HEK293 (cell line): ENCODE measurements around the gene YWHAG.

ENCODE experiments used
- CTCF ChIA-PET: fragments of 350-600 bp; formaldehyde crosslinking; extraction: SDS; loops from one replicate; lab custom pipeline; 2021; ENCODE audit warnings: antibody characterized with exemption; lab: Yijun Ruan, JAX
- POLR2A ChIA-PET: fragments of 300-600 bp; formaldehyde crosslinking; extraction: SDS; loops from one replicate; lab custom pipeline; 2020; ENCODE audit warnings: antibody characterized with exemption, inconsistent platforms; lab: Yijun Ruan, JAX
- H3K27ac ChIP-seq: fragments of 200-500 bp; sonication (Bioruptor generic); 2 replicates; pipeline ENCODE4 v1.5.1; 2014; ENCODE audit warnings: low read depth, low read length, control low read depth, inconsistent platforms; ENCODE audit errors: extremely low read depth
- H3K36me3 ChIP-seq, 2 experiments: fragments of 200-500 bp in 1 of 2; sonication (Bioruptor generic) in 1 of 2; 1 replicate in 1 of 2; 2 replicates in 1 of 2; pipeline ENCODE4 v1.5.1; 2014 to 2017; ENCODE audit warnings: inconsistent platforms in 2 of 2, low read length in 2 of 2; ENCODE audit not compliant: control insufficient read depth in 2 of 2, insufficient read depth in 1 of 2
- H3K4me1 ChIP-seq: fragments of 200-500 bp; sonication (Bioruptor generic); 2 replicates; pipeline ENCODE4 v1.5.1; 2014; ENCODE audit warnings: mild to moderate bottlenecking, low read length, inconsistent platforms; ENCODE audit not compliant: control insufficient read depth, insufficient read depth
- H3K4me3 ChIP-seq: 2 replicates; pipeline ENCODE4 v1.5.1; 2011; ENCODE audit warnings: low read depth, mild to moderate bottlenecking, control low read depth, low read length, moderate library complexity
- H3K9me3 ChIP-seq: fragments of 200-500 bp; sonication (Bioruptor generic); 2 replicates; pipeline ENCODE4 v1.5.1; 2014; ENCODE audit warnings: low read depth, low read length, inconsistent platforms; ENCODE audit not compliant: control insufficient read depth, insufficient read depth
- BCL11A ChIP-seq: fragments of 450-650 bp; formaldehyde crosslinking; IDR thresholded peaks from 2 replicates; pipeline ENCODE4 v1.5.1; 2016; ENCODE audit warnings: low read depth, missing biosample characterization, missing genetic modification characterization
- SALL2 ChIP-seq: fragments of 450-650 bp; formaldehyde crosslinking; IDR thresholded peaks from 2 replicates; pipeline ENCODE4 v1.5.0; 2017; ENCODE audit warnings: missing biosample characterization, mild to moderate bottlenecking, missing genetic modification characterization, borderline replicate concordance
- WT1 ChIP-seq: fragments of 450-650 bp; formaldehyde crosslinking; IDR thresholded peaks from 2 replicates; pipeline ENCODE4 v1.5.1; 2016; ENCODE audit warnings: missing biosample characterization, missing genetic modification characterization
- ZBTB17 ChIP-seq: fragments of 450-650 bp; formaldehyde crosslinking; IDR thresholded peaks from 2 replicates; pipeline ENCODE4 v1.5.1; 2016; ENCODE audit warnings: missing biosample characterization, missing genetic modification characterization
- ZBTB20 ChIP-seq: fragments of 450-650 bp; formaldehyde crosslinking; IDR thresholded peaks from 2 replicates; pipeline ENCODE4 v1.5.1; 2016; ENCODE audit warnings: missing biosample characterization, missing genetic modification characterization
- ZNF202 ChIP-seq: fragments of 450-650 bp; formaldehyde crosslinking; IDR thresholded peaks from 2 replicates; pipeline ENCODE4 v1.5.1; 2016; ENCODE audit warnings: missing biosample characterization, missing genetic modification characterization, borderline replicate concordance
- ZNF514 ChIP-seq: fragments of 450-650 bp; formaldehyde crosslinking; IDR thresholded peaks from 2 replicates; pipeline ENCODE4 v1.5.1; 2016; ENCODE audit warnings: missing biosample characterization, missing genetic modification characterization
- ZNF629 ChIP-seq: fragments of 450-650 bp; formaldehyde crosslinking; IDR thresholded peaks from 2 replicates; pipeline ENCODE4 v1.5.1; 2017; ENCODE audit warnings: missing biosample characterization, missing genetic modification characterization
- TF ChIP-seq, protein P1 (sequence below): fragments of 450-650 bp; formaldehyde crosslinking; IDR thresholded peaks from 2 replicates; pipeline ENCODE4 v1.5.1; 2016; ENCODE audit warnings: missing biosample characterization, missing genetic modification characterization
- TF ChIP-seq, protein P2 (sequence below): fragments of 450-650 bp; formaldehyde crosslinking; IDR thresholded peaks from 2 replicates; pipeline ENCODE4 v1.5.1; 2016; ENCODE audit warnings: missing biosample characterization, missing genetic modification characterization
- TF ChIP-seq, protein P3 (sequence below): fragments of 450-650 bp; formaldehyde crosslinking; IDR thresholded peaks from 2 replicates; pipeline ENCODE4 v1.5.1; 2016; ENCODE audit warnings: missing biosample characterization, missing genetic modification characterization
- TF ChIP-seq, protein P4 (sequence below): fragments of 450-650 bp; formaldehyde crosslinking; IDR thresholded peaks from 2 replicates; pipeline ENCODE4 v1.5.1; 2017; ENCODE audit warnings: missing biosample characterization, missing genetic modification characterization
- TF ChIP-seq, protein P5 (sequence below): fragments of 450-650 bp; formaldehyde crosslinking; IDR thresholded peaks from 2 replicates; pipeline ENCODE4 v1.5.1; 2016; ENCODE audit warnings: missing biosample characterization, missing genetic modification characterization
- TF ChIP-seq, protein P6 (sequence below): fragments of 450-650 bp; formaldehyde crosslinking; IDR thresholded peaks from 2 replicates; pipeline ENCODE4 v1.5.1; 2016; ENCODE audit warnings: missing biosample characterization, missing genetic modification characterization
- TF ChIP-seq, protein P7 (sequence below): fragments of 450-650 bp; formaldehyde crosslinking; IDR thresholded peaks from 2 replicates; pipeline ENCODE4 v1.5.0; 2017; ENCODE audit warnings: missing biosample characterization, missing genetic modification characterization, borderline replicate concordance
- TF ChIP-seq, protein P8 (sequence below): fragments of 450-650 bp; formaldehyde crosslinking; IDR thresholded peaks from 2 replicates; pipeline ENCODE4 v1.5.1; 2016; ENCODE audit warnings: missing biosample characterization, missing genetic modification characterization, low read depth
- TF ChIP-seq, protein P9 (sequence below): fragments of 450-650 bp; formaldehyde crosslinking; optimal IDR thresholded peaks from 2 replicates; pipeline ENCODE3; 2016; ENCODE audit warnings: missing biosample characterization, mild to moderate bottlenecking, missing genetic modification characterization
- TF ChIP-seq, protein P10 (sequence below): fragments of 450-650 bp; formaldehyde crosslinking; IDR thresholded peaks from 2 replicates; pipeline ENCODE4 v1.5.1; 2017; ENCODE audit warnings: missing biosample characterization, missing genetic modification characterization

Gene YWHAG

DNA sequence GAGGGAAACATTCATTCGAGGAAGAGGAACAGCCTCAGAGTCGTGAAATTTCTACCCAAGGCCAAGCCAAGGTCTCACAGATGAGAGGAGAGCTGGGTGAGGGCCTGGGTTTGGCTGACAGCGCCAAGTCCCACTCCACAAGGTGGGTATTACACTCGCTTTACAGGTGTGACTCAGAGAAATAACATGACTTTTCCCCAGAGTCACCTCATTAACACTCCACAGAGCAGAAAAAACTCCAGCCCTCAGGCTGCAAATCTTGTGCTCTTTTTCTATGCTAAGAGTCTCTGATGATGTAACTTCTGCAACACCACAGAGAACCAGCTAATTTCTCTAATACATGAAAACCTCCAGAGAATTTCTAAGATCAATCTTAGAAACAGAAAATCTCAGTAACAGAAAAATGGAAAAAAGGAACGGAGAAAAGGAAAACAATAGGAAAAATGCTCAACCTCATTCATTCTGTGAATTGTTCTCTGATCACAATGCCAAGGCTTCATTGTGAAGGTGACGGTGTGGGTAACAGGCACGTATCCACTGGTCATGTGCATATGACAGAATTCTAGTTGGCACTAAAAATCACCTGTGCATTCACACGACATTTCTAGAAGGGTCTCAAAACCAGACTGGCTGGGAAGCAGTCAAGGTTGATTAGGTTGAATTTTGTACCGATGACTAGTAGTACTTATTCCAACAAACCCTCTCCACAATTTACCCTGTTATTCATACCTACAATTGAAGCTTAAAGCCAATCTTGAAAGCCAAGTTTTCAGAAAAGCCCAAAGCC is 20.3 kb downstream of the YWHAG start:
- Histone ChIP-seq H3K36me3 (peaks cover 7 to 17% of the 10 kb centered on the region in 2 experiments), H3K4me3 (no peak overlapping the region), H3K27ac (no peak overlapping the region), H3K9me3 (no peaks in the 10 kb centered on the region), H3K4me1 (0 out of 2 replicates have a peak, but pooled peaks cover 3% of the 10 kb centered on the region)
- CTCF ChIA-PET = interaction anchor here (0.6 to 1.1 kb wide), 3 partner anchors 9 to 161 kb away, joined by 3 read pairs; partner anchors contain the start of gene YWHAG
- POLR2A ChIA-PET = no interaction called here
- TF ChIP-seq ZNF514 (no peak), WT1 (tag by site-specific recombination) (no peak), ZBTB20 (tag by site-specific recombination) (no peak), ZNF202 (tag by site-specific recombination) (no peak), ZBTB17 (tag by site-specific recombination) (peak; percentile 73), SALL2 (tag by site-specific recombination) (no peak), ZNF629 (tag by site-specific recombination) (peak; percentile 53), BCL11A (tag by site-specific recombination) (0 out of 2 replicates have a peak, but pooled peaks have one; percentile 20)
- TF ChIP-seq, protein P1, sequence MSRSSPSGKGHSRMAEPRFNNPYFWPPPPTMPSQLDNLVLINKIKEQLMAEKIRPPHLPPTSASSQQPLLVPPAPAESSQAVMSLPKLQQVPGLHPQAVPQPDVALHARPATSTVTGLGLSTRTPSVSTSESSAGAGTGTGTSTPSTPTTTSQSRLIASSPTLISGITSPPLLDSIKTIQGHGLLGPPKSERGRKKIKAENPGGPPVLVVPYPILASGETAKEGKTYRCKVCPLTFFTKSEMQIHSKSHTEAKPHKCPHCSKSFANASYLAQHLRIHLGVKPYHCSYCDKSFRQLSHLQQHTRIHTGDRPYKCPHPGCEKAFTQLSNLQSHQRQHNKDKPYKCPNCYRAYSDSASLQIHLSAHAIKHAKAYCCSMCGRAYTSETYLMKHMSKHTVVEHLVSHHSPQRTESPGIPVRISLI (tag by site-specific recombination) = peak; percentile 83; the same call in 1 of the 2 replicates
- TF ChIP-seq, protein P2, sequence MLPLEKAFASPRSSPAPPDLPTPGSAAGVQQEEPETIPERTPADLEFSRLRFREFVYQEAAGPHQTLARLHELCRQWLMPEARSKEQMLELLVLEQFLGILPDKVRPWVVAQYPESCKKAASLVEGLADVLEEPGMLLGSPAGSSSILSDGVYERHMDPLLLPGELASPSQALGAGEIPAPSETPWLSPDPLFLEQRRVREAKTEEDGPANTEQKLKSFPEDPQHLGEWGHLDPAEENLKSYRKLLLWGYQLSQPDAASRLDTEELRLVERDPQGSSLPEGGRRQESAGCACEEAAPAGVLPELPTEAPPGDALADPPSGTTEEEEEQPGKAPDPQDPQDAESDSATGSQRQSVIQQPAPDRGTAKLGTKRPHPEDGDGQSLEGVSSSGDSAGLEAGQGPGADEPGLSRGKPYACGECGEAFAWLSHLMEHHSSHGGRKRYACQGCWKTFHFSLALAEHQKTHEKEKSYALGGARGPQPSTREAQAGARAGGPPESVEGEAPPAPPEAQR (tag by site-specific recombination) = no peak
- TF ChIP-seq, protein P3, sequence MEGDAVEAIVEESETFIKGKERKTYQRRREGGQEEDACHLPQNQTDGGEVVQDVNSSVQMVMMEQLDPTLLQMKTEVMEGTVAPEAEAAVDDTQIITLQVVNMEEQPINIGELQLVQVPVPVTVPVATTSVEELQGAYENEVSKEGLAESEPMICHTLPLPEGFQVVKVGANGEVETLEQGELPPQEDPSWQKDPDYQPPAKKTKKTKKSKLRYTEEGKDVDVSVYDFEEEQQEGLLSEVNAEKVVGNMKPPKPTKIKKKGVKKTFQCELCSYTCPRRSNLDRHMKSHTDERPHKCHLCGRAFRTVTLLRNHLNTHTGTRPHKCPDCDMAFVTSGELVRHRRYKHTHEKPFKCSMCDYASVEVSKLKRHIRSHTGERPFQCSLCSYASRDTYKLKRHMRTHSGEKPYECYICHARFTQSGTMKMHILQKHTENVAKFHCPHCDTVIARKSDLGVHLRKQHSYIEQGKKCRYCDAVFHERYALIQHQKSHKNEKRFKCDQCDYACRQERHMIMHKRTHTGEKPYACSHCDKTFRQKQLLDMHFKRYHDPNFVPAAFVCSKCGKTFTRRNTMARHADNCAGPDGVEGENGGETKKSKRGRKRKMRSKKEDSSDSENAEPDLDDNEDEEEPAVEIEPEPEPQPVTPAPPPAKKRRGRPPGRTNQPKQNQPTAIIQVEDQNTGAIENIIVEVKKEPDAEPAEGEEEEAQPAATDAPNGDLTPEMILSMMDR (tag by site-specific recombination) = no peak
- TF ChIP-seq, protein P4, sequence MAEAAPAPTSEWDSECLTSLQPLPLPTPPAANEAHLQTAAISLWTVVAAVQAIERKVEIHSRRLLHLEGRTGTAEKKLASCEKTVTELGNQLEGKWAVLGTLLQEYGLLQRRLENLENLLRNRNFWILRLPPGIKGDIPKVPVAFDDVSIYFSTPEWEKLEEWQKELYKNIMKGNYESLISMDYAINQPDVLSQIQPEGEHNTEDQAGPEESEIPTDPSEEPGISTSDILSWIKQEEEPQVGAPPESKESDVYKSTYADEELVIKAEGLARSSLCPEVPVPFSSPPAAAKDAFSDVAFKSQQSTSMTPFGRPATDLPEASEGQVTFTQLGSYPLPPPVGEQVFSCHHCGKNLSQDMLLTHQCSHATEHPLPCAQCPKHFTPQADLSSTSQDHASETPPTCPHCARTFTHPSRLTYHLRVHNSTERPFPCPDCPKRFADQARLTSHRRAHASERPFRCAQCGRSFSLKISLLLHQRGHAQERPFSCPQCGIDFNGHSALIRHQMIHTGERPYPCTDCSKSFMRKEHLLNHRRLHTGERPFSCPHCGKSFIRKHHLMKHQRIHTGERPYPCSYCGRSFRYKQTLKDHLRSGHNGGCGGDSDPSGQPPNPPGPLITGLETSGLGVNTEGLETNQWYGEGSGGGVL (tag by site-specific recombination) = no peak
- TF ChIP-seq, protein P5, sequence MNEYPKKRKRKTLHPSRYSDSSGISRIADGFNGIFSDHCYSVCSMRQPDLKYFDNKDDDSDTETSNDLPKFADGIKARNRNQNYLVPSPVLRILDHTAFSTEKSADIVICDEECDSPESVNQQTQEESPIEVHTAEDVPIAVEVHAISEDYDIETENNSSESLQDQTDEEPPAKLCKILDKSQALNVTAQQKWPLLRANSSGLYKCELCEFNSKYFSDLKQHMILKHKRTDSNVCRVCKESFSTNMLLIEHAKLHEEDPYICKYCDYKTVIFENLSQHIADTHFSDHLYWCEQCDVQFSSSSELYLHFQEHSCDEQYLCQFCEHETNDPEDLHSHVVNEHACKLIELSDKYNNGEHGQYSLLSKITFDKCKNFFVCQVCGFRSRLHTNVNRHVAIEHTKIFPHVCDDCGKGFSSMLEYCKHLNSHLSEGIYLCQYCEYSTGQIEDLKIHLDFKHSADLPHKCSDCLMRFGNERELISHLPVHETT (tag by site-specific recombination) = peak; percentile 46; the same call in 1 of the 2 replicates
- TF ChIP-seq, protein P6, sequence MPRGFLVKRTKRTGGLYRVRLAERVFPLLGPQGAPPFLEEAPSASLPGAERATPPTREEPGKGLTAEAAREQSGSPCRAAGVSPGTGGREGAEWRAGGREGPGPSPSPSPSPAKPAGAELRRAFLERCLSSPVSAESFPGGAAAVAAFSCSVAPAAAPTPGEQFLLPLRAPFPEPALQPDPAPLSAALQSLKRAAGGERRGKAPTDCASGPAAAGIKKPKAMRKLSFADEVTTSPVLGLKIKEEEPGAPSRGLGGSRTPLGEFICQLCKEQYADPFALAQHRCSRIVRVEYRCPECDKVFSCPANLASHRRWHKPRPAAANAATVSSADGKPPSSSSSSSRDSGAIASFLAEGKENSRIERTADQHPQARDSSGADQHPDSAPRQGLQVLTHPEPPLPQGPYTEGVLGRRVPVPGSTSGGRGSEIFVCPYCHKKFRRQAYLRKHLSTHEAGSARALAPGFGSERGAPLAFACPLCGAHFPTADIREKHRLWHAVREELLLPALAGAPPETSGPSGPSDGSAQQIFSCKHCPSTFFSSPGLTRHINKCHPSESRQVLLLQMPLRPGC (tag by site-specific recombination) = 0 out of 2 replicates have a peak, but pooled peaks have one; percentile 15
- TF ChIP-seq, protein P7, sequence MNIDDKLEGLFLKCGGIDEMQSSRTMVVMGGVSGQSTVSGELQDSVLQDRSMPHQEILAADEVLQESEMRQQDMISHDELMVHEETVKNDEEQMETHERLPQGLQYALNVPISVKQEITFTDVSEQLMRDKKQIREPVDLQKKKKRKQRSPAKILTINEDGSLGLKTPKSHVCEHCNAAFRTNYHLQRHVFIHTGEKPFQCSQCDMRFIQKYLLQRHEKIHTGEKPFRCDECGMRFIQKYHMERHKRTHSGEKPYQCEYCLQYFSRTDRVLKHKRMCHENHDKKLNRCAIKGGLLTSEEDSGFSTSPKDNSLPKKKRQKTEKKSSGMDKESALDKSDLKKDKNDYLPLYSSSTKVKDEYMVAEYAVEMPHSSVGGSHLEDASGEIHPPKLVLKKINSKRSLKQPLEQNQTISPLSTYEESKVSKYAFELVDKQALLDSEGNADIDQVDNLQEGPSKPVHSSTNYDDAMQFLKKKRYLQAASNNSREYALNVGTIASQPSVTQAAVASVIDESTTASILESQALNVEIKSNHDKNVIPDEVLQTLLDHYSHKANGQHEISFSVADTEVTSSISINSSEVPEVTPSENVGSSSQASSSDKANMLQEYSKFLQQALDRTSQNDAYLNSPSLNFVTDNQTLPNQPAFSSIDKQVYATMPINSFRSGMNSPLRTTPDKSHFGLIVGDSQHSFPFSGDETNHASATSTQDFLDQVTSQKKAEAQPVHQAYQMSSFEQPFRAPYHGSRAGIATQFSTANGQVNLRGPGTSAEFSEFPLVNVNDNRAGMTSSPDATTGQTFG (tag by site-specific recombination) = no peak
- TF ChIP-seq, protein P8, sequence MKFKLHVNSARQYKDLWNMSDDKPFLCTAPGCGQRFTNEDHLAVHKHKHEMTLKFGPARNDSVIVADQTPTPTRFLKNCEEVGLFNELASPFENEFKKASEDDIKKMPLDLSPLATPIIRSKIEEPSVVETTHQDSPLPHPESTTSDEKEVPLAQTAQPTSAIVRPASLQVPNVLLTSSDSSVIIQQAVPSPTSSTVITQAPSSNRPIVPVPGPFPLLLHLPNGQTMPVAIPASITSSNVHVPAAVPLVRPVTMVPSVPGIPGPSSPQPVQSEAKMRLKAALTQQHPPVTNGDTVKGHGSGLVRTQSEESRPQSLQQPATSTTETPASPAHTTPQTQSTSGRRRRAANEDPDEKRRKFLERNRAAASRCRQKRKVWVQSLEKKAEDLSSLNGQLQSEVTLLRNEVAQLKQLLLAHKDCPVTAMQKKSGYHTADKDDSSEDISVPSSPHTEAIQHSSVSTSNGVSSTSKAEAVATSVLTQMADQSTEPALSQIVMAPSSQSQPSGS (tag by site-specific recombination) = peak; percentile 33; the same call in 1 of the 2 replicates
- TF ChIP-seq, protein P9, sequence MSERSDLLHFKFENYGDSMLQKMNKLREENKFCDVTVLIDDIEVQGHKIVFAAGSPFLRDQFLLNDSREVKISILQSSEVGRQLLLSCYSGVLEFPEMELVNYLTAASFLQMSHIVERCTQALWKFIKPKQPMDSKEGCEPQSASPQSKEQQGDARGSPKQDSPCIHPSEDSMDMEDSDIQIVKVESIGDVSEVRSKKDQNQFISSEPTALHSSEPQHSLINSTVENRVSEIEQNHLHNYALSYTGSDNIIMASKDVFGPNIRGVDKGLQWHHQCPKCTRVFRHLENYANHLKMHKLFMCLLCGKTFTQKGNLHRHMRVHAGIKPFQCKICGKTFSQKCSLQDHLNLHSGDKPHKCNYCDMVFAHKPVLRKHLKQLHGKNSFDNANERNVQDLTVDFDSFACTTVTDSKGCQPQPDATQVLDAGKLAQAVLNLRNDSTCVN (tag by site-specific recombination) = no peak
- TF ChIP-seq, protein P10, sequence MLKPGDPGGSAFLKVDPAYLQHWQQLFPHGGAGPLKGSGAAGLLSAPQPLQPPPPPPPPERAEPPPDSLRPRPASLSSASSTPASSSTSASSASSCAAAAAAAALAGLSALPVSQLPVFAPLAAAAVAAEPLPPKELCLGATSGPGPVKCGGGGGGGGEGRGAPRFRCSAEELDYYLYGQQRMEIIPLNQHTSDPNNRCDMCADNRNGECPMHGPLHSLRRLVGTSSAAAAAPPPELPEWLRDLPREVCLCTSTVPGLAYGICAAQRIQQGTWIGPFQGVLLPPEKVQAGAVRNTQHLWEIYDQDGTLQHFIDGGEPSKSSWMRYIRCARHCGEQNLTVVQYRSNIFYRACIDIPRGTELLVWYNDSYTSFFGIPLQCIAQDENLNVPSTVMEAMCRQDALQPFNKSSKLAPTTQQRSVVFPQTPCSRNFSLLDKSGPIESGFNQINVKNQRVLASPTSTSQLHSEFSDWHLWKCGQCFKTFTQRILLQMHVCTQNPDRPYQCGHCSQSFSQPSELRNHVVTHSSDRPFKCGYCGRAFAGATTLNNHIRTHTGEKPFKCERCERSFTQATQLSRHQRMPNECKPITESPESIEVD (tag by site-specific recombination) = peak; percentile 79
